Prostate gland (tissue), 2 donors: ENCODE data around the gene PELI3.

Source experiments
- CTCF ChIP-seq, 4 experiments: fragments of 200-600 bp in 2 of 4; fragments of 450-650 bp in 2 of 4; sonication (generic) in 2 of 4; IDR thresholded peaks; 1 replicate in 3 of 4; 2 replicates in 1 of 4; pipeline ENCODE4 v1.5.1; 2016 to 2019; ENCODE audit warnings: antibody characterized with exemption in 4 of 4, mild to moderate bottlenecking in 2 of 4, moderate library complexity in 2 of 4
- POLR2A ChIP-seq: fragments of 450-650 bp; IDR thresholded peaks from one replicate; pipeline ENCODE4 v1.6.1; 2016; ENCODE audit warnings: antibody characterized with exemption, mild to moderate bottlenecking
- POLR2AphosphoS5 ChIP-seq: sonication (generic); formaldehyde crosslinking; IDR thresholded peaks from one replicate; pipeline ENCODE4 v1.6.1; 2017; ENCODE audit warnings: antibody characterized with exemption

GRCh38 chr11:66462010-66462409, 4.7 kb upstream of the PELI3 start:
- TF ChIP-seq POLR2AphosphoS5 (no peak), CTCF (IDR thresholded peaks at IDR 0.05) (no peak), POLR2A (no peak)
